ENCODE data around the gene GTSE1. TPM values are rescaled to one million over a fixed set of nuclear protein-coding genes. Genes with fewer than 3 reads are reported as not detected.

Gene GTSE1
- total and polyA plus RNA-seq, 4 donors, result 3.2 to 12.1 (median 9.1) TPM

- Histone ChIP-seq H3K9me3 (ENCODE audit: control insufficient read depth, insufficient read depth, low read length) (no peaks in the 10 kb centered on the region), H3K4me1 (ENCODE audit: control insufficient read depth, insufficient read depth, low read length) (peaks cover 37% of the 10 kb centered on the region), H3K4me3 (ENCODE audit: low read depth, low read length) (no peak overlapping the region), H3K36me3 (ENCODE audit: control insufficient read depth, insufficient read depth, low read length) (peaks cover 94% of the 10 kb centered on the region), H3K27me3 (ENCODE audit: control insufficient read depth, insufficient read depth, low read length) (no peaks in the 10 kb centered on the region), H3K27ac (ENCODE audit: low read depth, low read length) (no peak overlapping the region)
- DNase-seq (ENCODE audit: low read depth in 4 of 6, low spot score in 6 of 6), result no peak
- WGBS (ENCODE audit: insufficient coverage), result 100% methylated on average over 1 of the region's 7 CpGs
Measured at GRCh38 chr22:46354993-46355305, 58.3 kb downstream of the GTSE1 start.

GRCh38 chr22:46355369-46355995 is 58.8 kb downstream of the GTSE1 start:
- 41% methylated on average over 22 of the region's 22 CpGs for WGBS (ENCODE audit: insufficient coverage)
- H3K4me1 ChIP-seq (ENCODE audit: control insufficient read depth, insufficient read depth, low read length), result peaks cover 34% of the 10 kb centered on the region
- no peaks in the 10 kb centered on the region for H3K9me3 ChIP-seq (ENCODE audit: control insufficient read depth, insufficient read depth, low read length)
- peak in 4 of 6 donors; percentile 46 to 91 (median 72) for DNase-seq (ENCODE audit: low read depth in 4 of 6, low spot score in 6 of 6)
- no peak overlapping the region for H3K27ac ChIP-seq (ENCODE audit: low read depth, low read length)
- no peaks in the 10 kb centered on the region for H3K27me3 ChIP-seq (ENCODE audit: control insufficient read depth, insufficient read depth, low read length)
- H3K36me3 ChIP-seq (ENCODE audit: control insufficient read depth, insufficient read depth, low read length), result peaks cover 94% of the 10 kb centered on the region
- no peak overlapping the region for H3K4me3 ChIP-seq (ENCODE audit: low read depth, low read length)

- H3K4me1 ChIP-seq (ENCODE audit: control insufficient read depth, insufficient read depth, low read length), result peaks cover 28% of the 10 kb centered on the region
- DNase-seq (ENCODE audit: low read depth in 4 of 6, low spot score in 6 of 6), result no peak
- H3K27ac ChIP-seq (ENCODE audit: low read depth, low read length), result no peak overlapping the region
- WGBS (ENCODE audit: insufficient coverage), result 88% methylated on average over 12 of the region's 12 CpGs
- no peaks in the 10 kb centered on the region for H3K27me3 ChIP-seq (ENCODE audit: control insufficient read depth, insufficient read depth, low read length)
- no peak overlapping the region for H3K4me3 ChIP-seq (ENCODE audit: low read depth, low read length)
- no peaks in the 10 kb centered on the region for H3K9me3 ChIP-seq (ENCODE audit: control insufficient read depth, insufficient read depth, low read length)
- H3K36me3 ChIP-seq (ENCODE audit: control insufficient read depth, insufficient read depth, low read length), result peaks cover 89% of the 10 kb centered on the region
Measured at GRCh38 chr22:46355996-46356471, 59.4 kb downstream of the GTSE1 start.

- no peak for DNase-seq (ENCODE audit: low read depth in 4 of 6, low spot score in 6 of 6)
- Histone ChIP-seq H3K4me3 (ENCODE audit: low read depth, low read length) (no peak overlapping the region), H3K27me3 (ENCODE audit: control insufficient read depth, insufficient read depth, low read length) (no peaks in the 10 kb centered on the region), H3K27ac (ENCODE audit: low read depth, low read length) (no peak overlapping the region), H3K4me1 (ENCODE audit: control insufficient read depth, insufficient read depth, low read length) (peaks cover 30% of the 10 kb centered on the region), H3K36me3 (ENCODE audit: control insufficient read depth, insufficient read depth, low read length) (peaks cover 81% of the 10 kb centered on the region), H3K9me3 (ENCODE audit: control insufficient read depth, insufficient read depth, low read length) (no peaks in the 10 kb centered on the region)
- WGBS (ENCODE audit: insufficient coverage), result 86% methylated on average over 23 of the region's 23 CpGs
Measured at GRCh38 chr22:46356496-46357480, 60.1 kb downstream of the GTSE1 start.

GRCh38 chr22:46357711-46358520 is 61.2 kb downstream of the GTSE1 start:
- Histone ChIP-seq H3K27ac (ENCODE audit: low read depth, low read length) (no peak overlapping the region), H3K9me3 (ENCODE audit: control insufficient read depth, insufficient read depth, low read length) (no peaks in the 10 kb centered on the region), H3K4me1 (ENCODE audit: control insufficient read depth, insufficient read depth, low read length) (peaks cover 41% of the 10 kb centered on the region), H3K4me3 (ENCODE audit: low read depth, low read length) (no peak overlapping the region), H3K27me3 (ENCODE audit: control insufficient read depth, insufficient read depth, low read length) (no peaks in the 10 kb centered on the region), H3K36me3 (ENCODE audit: control insufficient read depth, insufficient read depth, low read length) (peaks cover 77% of the 10 kb centered on the region)
- DNase-seq (ENCODE audit: low read depth in 4 of 6, low spot score in 6 of 6), result peak in 1 of 6 donors; percentile 63
- WGBS (ENCODE audit: insufficient coverage), result 55% methylated on average over 17 of the region's 19 CpGs

GRCh38 chr22:46358766-46359165 is 62.1 kb downstream of the GTSE1 start:
- DNase-seq (ENCODE audit: low read depth in 4 of 6, low spot score in 6 of 6), result no peak
- Histone ChIP-seq H3K36me3 (ENCODE audit: control insufficient read depth, insufficient read depth, low read length) (peaks cover 76% of the 10 kb centered on the region), H3K9me3 (ENCODE audit: control insufficient read depth, insufficient read depth, low read length) (no peaks in the 10 kb centered on the region), H3K4me1 (ENCODE audit: control insufficient read depth, insufficient read depth, low read length) (peaks cover 43% of the 10 kb centered on the region), H3K27me3 (ENCODE audit: control insufficient read depth, insufficient read depth, low read length) (no peaks in the 10 kb centered on the region), H3K27ac (ENCODE audit: low read depth, low read length) (no peak overlapping the region), H3K4me3 (ENCODE audit: low read depth, low read length) (no peak overlapping the region)
- 87% methylated on average over 4 of the region's 6 CpGs for WGBS (ENCODE audit: insufficient coverage)

- peaks cover 43% of the 10 kb centered on the region for H3K4me1 ChIP-seq (ENCODE audit: control insufficient read depth, insufficient read depth, low read length)
- peaks cover 76% of the 10 kb centered on the region for H3K36me3 ChIP-seq (ENCODE audit: control insufficient read depth, insufficient read depth, low read length)
- H3K27me3 ChIP-seq (ENCODE audit: control insufficient read depth, insufficient read depth, low read length), result no peaks in the 10 kb centered on the region
- 90% methylated on average over 14 of the region's 14 CpGs for WGBS (ENCODE audit: insufficient coverage)
- no peak overlapping the region for H3K27ac ChIP-seq (ENCODE audit: low read depth, low read length)
- no peak overlapping the region for H3K4me3 ChIP-seq (ENCODE audit: low read depth, low read length)
- H3K9me3 ChIP-seq (ENCODE audit: control insufficient read depth, insufficient read depth, low read length), result no peaks in the 10 kb centered on the region
- no peak for DNase-seq (ENCODE audit: low read depth in 4 of 6, low spot score in 6 of 6)
Measured at GRCh38 chr22:46359362-46359761, 62.7 kb downstream of the GTSE1 start.

- DNase-seq (ENCODE audit: low read depth in 4 of 6, low spot score in 6 of 6), result no peak
- H3K27me3 ChIP-seq (ENCODE audit: control insufficient read depth, insufficient read depth, low read length), result no peaks in the 10 kb centered on the region
- no peak overlapping the region for H3K27ac ChIP-seq (ENCODE audit: low read depth, low read length)
- H3K4me1 ChIP-seq (ENCODE audit: control insufficient read depth, insufficient read depth, low read length), result peaks cover 43% of the 10 kb centered on the region
- no peaks in the 10 kb centered on the region for H3K9me3 ChIP-seq (ENCODE audit: control insufficient read depth, insufficient read depth, low read length)
- WGBS (ENCODE audit: insufficient coverage), result 85% methylated on average over 5 of the region's 5 CpGs
- no peak overlapping the region for H3K4me3 ChIP-seq (ENCODE audit: low read depth, low read length)
- H3K36me3 ChIP-seq (ENCODE audit: control insufficient read depth, insufficient read depth, low read length), result peaks cover 76% of the 10 kb centered on the region
Measured at GRCh38 chr22:46360097-46360496, 63.4 kb downstream of the GTSE1 start.

GRCh38 chr22:46360891-46361290 is 64.2 kb downstream of the GTSE1 start:
- H3K9me3 ChIP-seq (ENCODE audit: control insufficient read depth, insufficient read depth, low read length), result no peaks in the 10 kb centered on the region
- peaks cover 73% of the 10 kb centered on the region for H3K36me3 ChIP-seq (ENCODE audit: control insufficient read depth, insufficient read depth, low read length)
- no peak overlapping the region for H3K27ac ChIP-seq (ENCODE audit: low read depth, low read length)
- no peaks in the 10 kb centered on the region for H3K27me3 ChIP-seq (ENCODE audit: control insufficient read depth, insufficient read depth, low read length)
- WGBS (ENCODE audit: insufficient coverage), result 100% methylated on average over 1 of the region's 10 CpGs
- no peak for DNase-seq (ENCODE audit: low read depth in 4 of 6, low spot score in 6 of 6)
- H3K4me1 ChIP-seq (ENCODE audit: control insufficient read depth, insufficient read depth, low read length), result peaks cover 36% of the 10 kb centered on the region
- no peak overlapping the region for H3K4me3 ChIP-seq (ENCODE audit: low read depth, low read length)
